ENCODE results near the gene FAM110D.

The FAM110D gene

DNA sequence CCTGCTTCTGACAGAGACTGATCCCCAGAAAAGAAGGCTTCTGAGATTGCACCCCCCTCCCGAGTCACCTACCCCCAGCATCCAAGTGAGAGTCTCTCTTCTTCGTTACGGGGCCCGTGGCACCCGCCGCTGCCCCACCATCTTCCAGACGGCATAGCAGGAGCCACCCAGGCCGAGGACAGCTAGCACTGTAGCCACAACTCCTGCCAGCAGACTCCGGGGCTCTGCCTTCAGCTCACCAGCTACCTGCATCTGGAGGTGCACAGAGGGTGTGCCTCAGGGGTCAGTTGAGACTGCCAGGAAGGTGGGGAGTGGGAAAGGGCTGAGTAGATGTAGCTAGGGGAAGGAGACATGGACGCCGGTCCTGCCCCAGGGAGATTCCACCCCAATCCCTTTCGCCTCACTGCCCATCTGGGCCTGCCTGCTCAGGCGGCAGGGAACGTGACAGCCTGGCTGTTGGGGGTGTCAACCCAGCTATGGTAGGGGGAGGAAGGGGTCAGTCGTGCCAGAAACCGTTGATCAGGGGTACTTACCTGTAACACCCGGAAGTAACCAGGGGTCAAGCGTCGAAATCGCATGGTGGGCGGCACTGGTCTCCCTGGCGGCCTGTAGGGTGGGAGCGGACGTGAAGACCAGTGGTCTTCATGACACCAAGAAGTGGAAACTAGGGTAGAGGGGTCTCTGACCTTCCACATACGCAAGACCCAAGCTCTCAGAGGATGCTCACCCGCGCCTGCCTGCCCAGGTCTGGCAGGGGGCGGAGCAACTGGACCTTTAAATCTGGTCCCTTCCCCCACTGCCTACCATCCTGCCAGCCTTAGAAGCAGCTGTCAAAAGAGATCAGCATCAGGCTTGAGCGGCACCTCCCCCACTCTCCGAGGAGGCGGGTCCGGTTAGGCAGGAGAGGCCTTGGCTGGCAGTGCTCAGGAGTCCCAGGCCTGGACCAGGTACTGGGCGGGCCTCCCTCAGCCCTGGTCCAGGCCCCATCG lies 12.5 kb downstream of the FAM110D start, which contains the start of gene ZNF593OS:
Gene ZNF593OS (minus strand): TSS at position 749 of the 989 bp plus-strand sequence. CDS start 171 bp downstream, at position 578.
- Histone ChIP-seq H3K27me3 (ENCODE audit: insufficient read depth, low read length) (no peaks in the 10 kb centered on the region; the same call in 1 of the 2 replicates), H3K4me2 (ENCODE audit: low read length) (peak within 1 kb of the TSS; percentile 94), H3K79me2 (ENCODE audit: insufficient read depth, low read length) (no peaks in the 10 kb centered on the region), H3F3A (ENCODE audit: insufficient read depth, low read length) (no peaks in the 10 kb centered on the region), H3K36me3 (ENCODE audit: insufficient read depth, low read length) (peaks cover 9% of the 10 kb centered on the region), H3K27ac (ENCODE audit: low read depth, low read length, poor library complexity, severe bottlenecking) (no peak within 1 kb of the TSS), H3K4me3 (ENCODE audit: low read depth, low read length, poor library complexity, severe bottlenecking) (peak within 1 kb of the TSS; percentile 79), H3K9me3 (ENCODE audit: low read length) (no peaks in the 10 kb centered on the region), H4K20me1 (ENCODE audit: insufficient read depth, low read length) (no peaks in the 10 kb centered on the region), H3K9me2 (ENCODE audit: low read depth, low read length) (no peaks in the 10 kb centered on the region), H2AFZ (ENCODE audit: low read length) (no peak within 1 kb of the TSS), H3K9ac (ENCODE audit: low read length) (peak within 1 kb of the TSS; percentile 82), H3K4me1 (ENCODE audit: insufficient read depth, low read length, severe bottlenecking) (peaks cover 16% of the 10 kb centered on the region)
- TF ChIP-seq, protein P1, sequence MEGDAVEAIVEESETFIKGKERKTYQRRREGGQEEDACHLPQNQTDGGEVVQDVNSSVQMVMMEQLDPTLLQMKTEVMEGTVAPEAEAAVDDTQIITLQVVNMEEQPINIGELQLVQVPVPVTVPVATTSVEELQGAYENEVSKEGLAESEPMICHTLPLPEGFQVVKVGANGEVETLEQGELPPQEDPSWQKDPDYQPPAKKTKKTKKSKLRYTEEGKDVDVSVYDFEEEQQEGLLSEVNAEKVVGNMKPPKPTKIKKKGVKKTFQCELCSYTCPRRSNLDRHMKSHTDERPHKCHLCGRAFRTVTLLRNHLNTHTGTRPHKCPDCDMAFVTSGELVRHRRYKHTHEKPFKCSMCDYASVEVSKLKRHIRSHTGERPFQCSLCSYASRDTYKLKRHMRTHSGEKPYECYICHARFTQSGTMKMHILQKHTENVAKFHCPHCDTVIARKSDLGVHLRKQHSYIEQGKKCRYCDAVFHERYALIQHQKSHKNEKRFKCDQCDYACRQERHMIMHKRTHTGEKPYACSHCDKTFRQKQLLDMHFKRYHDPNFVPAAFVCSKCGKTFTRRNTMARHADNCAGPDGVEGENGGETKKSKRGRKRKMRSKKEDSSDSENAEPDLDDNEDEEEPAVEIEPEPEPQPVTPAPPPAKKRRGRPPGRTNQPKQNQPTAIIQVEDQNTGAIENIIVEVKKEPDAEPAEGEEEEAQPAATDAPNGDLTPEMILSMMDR (IDR thresholded peaks at IDR 0.05; ENCODE audit: low read length): no peak
- TF ChIP-seq EZH2 (IDR thresholded peaks at IDR 0.05; ENCODE audit: borderline replicate concordance, low read length): no peak

DNA sequence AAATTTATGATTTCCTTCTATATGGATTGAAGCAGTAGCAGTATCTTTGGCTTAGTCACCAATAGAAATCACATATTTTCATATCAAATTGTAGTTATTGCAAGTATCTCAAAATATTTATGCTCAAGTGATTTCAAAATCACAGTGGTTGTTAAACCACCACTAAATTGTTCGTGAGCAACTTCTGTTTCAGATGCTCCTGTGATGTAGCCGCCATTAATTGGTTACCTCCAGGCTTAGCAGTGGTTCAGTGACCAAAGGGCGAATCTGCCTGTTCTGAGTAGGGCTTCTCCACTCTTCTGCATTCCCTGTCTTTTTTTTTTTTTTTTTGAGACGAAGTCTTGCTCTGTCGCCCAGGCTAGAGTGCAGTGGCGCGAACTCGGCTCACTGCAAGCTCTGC lies 16.5 kb downstream of the FAM110D start:
- Histone ChIP-seq H3K27ac (ENCODE audit: low read depth, low read length, poor library complexity, severe bottlenecking) (no peak overlapping the region), H3K4me1 (ENCODE audit: insufficient read depth, low read length, severe bottlenecking) (peaks cover 15% of the 10 kb centered on the region), H3F3A (ENCODE audit: insufficient read depth, low read length) (no peaks in the 10 kb centered on the region), H3K36me3 (ENCODE audit: insufficient read depth, low read length) (peaks cover 9% of the 10 kb centered on the region), H3K9ac (ENCODE audit: low read length) (no peak overlapping the region), H3K27me3 (ENCODE audit: insufficient read depth, low read length) (no peaks in the 10 kb centered on the region), H2AFZ (ENCODE audit: low read length) (no peak overlapping the region), H3K4me2 (ENCODE audit: low read length) (no peak overlapping the region), H3K79me2 (ENCODE audit: insufficient read depth, low read length) (no peaks in the 10 kb centered on the region), H4K20me1 (ENCODE audit: insufficient read depth, low read length) (no peaks in the 10 kb centered on the region), H3K9me3 (ENCODE audit: low read length) (no peaks in the 10 kb centered on the region), H3K4me3 (ENCODE audit: low read depth, low read length, poor library complexity, severe bottlenecking) (no peak overlapping the region), H3K9me2 (ENCODE audit: low read depth, low read length) (no peaks in the 10 kb centered on the region)
- TF ChIP-seq, protein P1 (IDR thresholded peaks at IDR 0.05; ENCODE audit: low read length): no peak

DNA sequence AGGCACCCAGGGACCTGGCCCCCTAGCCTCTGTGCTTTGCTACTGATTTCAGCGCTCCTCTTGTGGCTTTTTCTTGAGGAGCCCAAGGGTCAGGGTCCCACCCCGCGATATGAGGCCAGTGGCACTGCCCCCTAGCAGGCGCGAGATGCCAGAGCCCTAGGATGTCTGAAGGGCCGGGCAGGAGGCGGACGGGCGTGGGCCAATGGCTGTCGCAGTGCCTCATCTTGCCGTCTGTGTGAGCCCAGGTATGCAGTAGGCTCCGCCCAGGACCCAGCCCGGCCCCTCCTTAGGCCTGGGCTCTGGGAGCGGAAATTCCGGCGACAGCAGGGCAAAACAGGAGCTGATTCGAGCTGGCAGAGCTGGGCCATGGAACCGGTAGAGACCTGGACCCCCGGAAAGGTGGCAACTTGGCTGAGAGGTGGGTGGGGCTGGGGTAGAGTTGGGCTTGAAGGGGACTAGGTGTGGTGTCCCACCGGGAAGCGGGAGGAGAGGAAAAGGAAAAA lies 18.4 kb downstream of the FAM110D start, which contains the start of gene CNKSR1:
Gene CNKSR1 (plus strand): TSS at position 310 of the 503 bp plus-strand sequence. CDS start 57 bp downstream, at position 367.
- Histone ChIP-seq H3K9ac (ENCODE audit: low read length) (no peak within 1 kb of the TSS), H3K79me2 (ENCODE audit: insufficient read depth, low read length) (no peaks in the 10 kb centered on the region), H2AFZ (ENCODE audit: low read length) (no peak within 1 kb of the TSS), H4K20me1 (ENCODE audit: insufficient read depth, low read length) (no peaks in the 10 kb centered on the region), H3K4me1 (ENCODE audit: insufficient read depth, low read length, severe bottlenecking) (peaks cover 6% of the 10 kb centered on the region), H3K9me2 (ENCODE audit: low read depth, low read length) (no peaks in the 10 kb centered on the region), H3K9me3 (ENCODE audit: low read length) (no peaks in the 10 kb centered on the region), H3K4me3 (ENCODE audit: low read depth, low read length, poor library complexity, severe bottlenecking) (no peak within 1 kb of the TSS), H3F3A (ENCODE audit: insufficient read depth, low read length) (no peaks in the 10 kb centered on the region), H3K36me3 (ENCODE audit: insufficient read depth, low read length) (no peaks in the 10 kb centered on the region), H3K27me3 (ENCODE audit: insufficient read depth, low read length) (no peaks in the 10 kb centered on the region), H3K4me2 (ENCODE audit: low read length) (no peak within 1 kb of the TSS), H3K27ac (ENCODE audit: low read depth, low read length, poor library complexity, severe bottlenecking) (no peak within 1 kb of the TSS)
- no peak for TF ChIP-seq EZH2 (IDR thresholded peaks at IDR 0.05; ENCODE audit: borderline replicate concordance, low read length)
- TF ChIP-seq, protein P1 (IDR thresholded peaks at IDR 0.05; ENCODE audit: low read length): no peak
